A549 treated with CORT108297 at 1 μM for 4 hours (cell line): ENCODE results near the gene EAF2. TPM values are rescaled to one million over a fixed set of nuclear protein-coding genes. Genes with fewer than 3 reads are reported as not detected.

Experiments
- total RNA-seq: library from RNA; stranded (reverse); fragments of 200-300 nt; extraction: Qiagen RNA extraction; gene quantifications from 5 replicates; pipeline ENCODE4 v1.2.3, GENCODE V29; 2022

The EAF2 gene
- total RNA-seq: 1.5 to 2.9 TPM (median 2.3 TPM) in 5 replicates

DNA sequence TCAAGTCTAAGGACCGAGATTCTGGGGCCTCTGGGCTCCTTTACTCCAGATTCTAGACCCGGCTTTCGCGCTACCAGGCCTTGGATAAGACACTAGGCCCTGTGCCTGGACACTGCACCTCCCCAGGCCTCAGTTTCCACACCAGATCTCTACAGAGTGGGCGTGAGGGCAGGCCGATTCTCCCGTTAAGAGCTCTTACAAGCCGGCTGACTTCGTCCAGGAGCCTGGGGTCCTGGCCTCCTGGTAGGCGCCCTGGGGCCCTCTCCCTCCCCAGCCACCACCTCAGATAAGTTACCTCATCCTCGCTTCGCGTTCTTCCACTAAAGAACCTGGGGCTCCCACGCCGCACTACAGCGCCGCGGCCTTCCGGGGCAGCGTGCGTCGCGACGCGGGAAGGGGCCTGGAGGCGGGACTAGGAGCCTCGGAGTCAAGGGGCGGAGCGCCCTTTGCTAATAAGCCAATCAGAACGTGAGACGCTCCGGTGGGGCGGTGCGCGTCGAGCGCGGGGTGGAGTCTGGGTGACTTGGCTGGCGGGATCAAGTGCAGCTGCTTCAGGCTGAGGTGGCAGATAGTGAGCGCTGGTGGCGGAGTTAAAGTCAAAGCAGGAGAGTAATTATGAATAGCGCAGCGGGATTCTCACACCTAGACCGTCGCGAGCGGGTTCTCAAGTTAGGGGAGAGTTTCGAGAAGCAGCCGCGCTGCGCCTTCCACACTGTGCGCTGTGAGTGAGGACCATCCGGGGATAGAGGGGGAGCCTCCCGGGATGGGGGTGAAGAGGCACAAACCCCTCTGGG, at the start of gene EAF2, which contains the start of gene IQCB1:
Gene EAF2, plus strand, starts transcription at position 539 of the 794 bp plus-strand sequence. Its CDS starts 77 bp downstream, at position 616.
Gene IQCB1, minus strand, starts transcription at position 390 of the 794 bp plus-strand sequence. CDS start 6,100 bp downstream, outside the sequence.

DNA sequence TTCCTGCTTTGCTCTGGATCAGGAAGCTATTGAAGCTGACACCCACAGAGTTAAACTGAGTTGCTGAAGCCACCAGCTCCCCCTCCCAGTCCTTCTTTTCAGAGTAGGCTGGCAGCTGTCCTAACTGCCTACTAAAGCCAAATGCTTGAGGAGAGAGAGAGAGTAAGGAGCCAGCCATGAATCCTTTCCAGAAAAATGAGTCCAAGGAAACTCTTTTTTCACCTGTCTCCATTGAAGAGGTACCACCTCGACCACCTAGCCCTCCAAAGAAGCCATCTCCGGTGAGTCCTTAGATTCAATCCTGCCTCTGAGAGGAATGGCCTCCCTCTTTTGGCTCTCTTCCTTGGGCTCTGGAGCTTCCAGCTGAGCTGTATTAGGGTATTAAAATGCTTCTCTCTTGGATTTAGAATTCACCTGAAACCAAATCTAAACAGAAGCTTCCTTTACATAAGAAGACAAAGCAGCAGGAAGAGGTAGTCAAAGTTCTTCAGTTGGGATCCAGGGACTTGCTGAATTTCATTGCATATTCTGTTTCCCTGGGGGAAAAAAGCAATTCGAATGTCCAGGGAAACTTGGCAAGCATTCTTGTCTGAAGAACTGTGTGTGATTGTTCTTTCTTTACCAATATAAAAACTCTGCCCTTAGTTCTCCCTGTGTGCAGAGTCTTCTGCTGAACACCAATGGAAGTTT, 59.4 kb downstream of the EAF2 start, which contains the start of gene SLC15A2:
Gene SLC15A2, plus strand, starts transcription at position 101 of the 690 bp plus-strand sequence. Its CDS starts 76 bp downstream, at position 177.

Other genes with a start within 250 kb of the EAF2 start
- gene FBXO40, start 241.8 kb upstream of the EAF2 start, total RNA-seq: not detected in 5 replicates
- 0.04 to 0.14 TPM (median 0.13 TPM) in 5 replicates for gene HCLS1, start 174.3 kb upstream of the EAF2 start, total RNA-seq
- 14.8 to 20.6 TPM (median 15.3 TPM) in 5 replicates for gene GOLGB1, start 85.5 kb upstream of the EAF2 start, total RNA-seq
- 10.3 to 12.6 TPM (median 10.8 TPM) in 5 replicates for gene IQCB1, start 149 bp upstream of the EAF2 start, total RNA-seq
- gene SLC15A2, start 59.2 kb downstream of the EAF2 start, total RNA-seq: 0.07 to 0.30 TPM (median 0.08 TPM) in 5 replicates
- gene ILDR1, start 187.0 kb downstream of the EAF2 start, total RNA-seq: not detected in 5 replicates
- gene CD86, start 220.2 kb downstream of the EAF2 start, total RNA-seq: not detected in 5 replicates